Sigmoid colon (tissue), 7 donors: ENCODE results near the gene ZNF440. TPM values are rescaled to one million over a fixed set of nuclear protein-coding genes. Genes with fewer than 3 reads are reported as not detected.
A peak's percentile ranks its signal among the peaks of the same experiment; 100 is the strongest.

Experiments
- DNase-seq: peaks from one replicate; pipeline ENCODE4 v3.0.0-alpha.2; 2019
- H3K27ac ChIP-seq, 4 donors: fragments of 200-600 bp; sonication (generic); one replicate each; pipeline ENCODE4 v1.5.1; 2016 to 2019; ENCODE audit warnings: mild to moderate bottlenecking in 1 of 4
- H3K27me3 ChIP-seq, 3 donors: fragments of 200-600 bp; sonication (generic); one replicate each; pipeline ENCODE4 v1.5.1; 2019; ENCODE audit warnings: mild to moderate bottlenecking in 1 of 3
- H3K36me3 ChIP-seq, 4 donors: fragments of 200-600 bp; sonication (generic); one replicate each; pipeline ENCODE4 v1.5.1; 2016 to 2019
- H3K4me1 ChIP-seq, 4 donors: fragments of 200-600 bp; sonication (generic); one replicate each; pipeline ENCODE4 v1.5.1; 2017 to 2019
- H3K4me3 ChIP-seq, 4 donors: fragments of 200-600 bp; sonication (generic); one replicate each; pipeline ENCODE4 v1.5.1; 2017 to 2019; ENCODE audit warnings: mild to moderate bottlenecking in 2 of 4, moderate library complexity in 1 of 4
- H3K9me3 ChIP-seq, 4 donors: fragments of 200-600 bp in 3 of 4; sonication (generic) in 3 of 4; one replicate each; pipeline versions ENCODE4 v1.5.1 to v1.6.1; 2013 to 2019
- EP300 ChIP-seq, 4 donors: sonication (generic); formaldehyde crosslinking; IDR thresholded peaks; one replicate each; pipeline ENCODE4 v1.6.1; 2017; ENCODE audit warnings: antibody characterized with exemption in 4 of 4
- POLR2A ChIP-seq, 2 donors: fragments of 450-650 bp; IDR thresholded peaks; one replicate each; pipeline ENCODE4 v1.6.1; 2016; ENCODE audit warnings: antibody characterized with exemption in 2 of 2, mild to moderate bottlenecking in 2 of 2, moderate library complexity in 2 of 2
- POLR2AphosphoS5 ChIP-seq, 4 donors: sonication (generic); formaldehyde crosslinking; IDR thresholded peaks; one replicate each; pipeline ENCODE4 v1.6.1; 2017; ENCODE audit warnings: antibody characterized with exemption in 4 of 4
- WGBS, 2 donors: extraction: QIAGEN DNeasy Blood & Tissue Kit; methylation state at CpG; one replicate each; pipeline ENCODE4 v1.1.7; 2013; 5-methylcytosine and 5-hydroxymethylcytosine counted together
- intact Hi-C: fragments of 100-400 bp; cut with DNase I; formaldehyde crosslinking; loops from one replicate; pipeline ENCODE4 v1.15.1; 2023
- polyA plus RNA-seq, 3 donors: library from polyadenylated mRNA; stranded (reverse); fragments of 200-250 nt; gene quantifications; one replicate each; pipeline ENCODE4 v1.2.3, GENCODE V29; 2013
- total RNA-seq, 4 donors: library from RNA; depleted of rRNA; stranded (reverse); fragments of >200 nt; gene quantifications; one replicate each; pipeline ENCODE4 v1.1.0, GENCODE V29; 2016
- TF ChIP-seq, protein P1 (sequence below), 4 experiments: fragments of 450-650 bp in 3 of 4; fragments of 200-600 bp in 1 of 4; IDR thresholded peaks; one replicate each; pipeline ENCODE4 v1.5.1; 2016 to 2019; ENCODE audit warnings: antibody characterized with exemption in 4 of 4, mild to moderate bottlenecking in 3 of 4, moderate library complexity in 2 of 4
- donor health status: healthy with polysubstance abuse.
- donor health status: Bipolar disorder and iron deficiency.
- donor health status: healthy.

Gene ZNF440
- total and polyA plus RNA-seq, 7 donors, result 5.6 to 15.0 (median 9.0) TPM

DNA sequence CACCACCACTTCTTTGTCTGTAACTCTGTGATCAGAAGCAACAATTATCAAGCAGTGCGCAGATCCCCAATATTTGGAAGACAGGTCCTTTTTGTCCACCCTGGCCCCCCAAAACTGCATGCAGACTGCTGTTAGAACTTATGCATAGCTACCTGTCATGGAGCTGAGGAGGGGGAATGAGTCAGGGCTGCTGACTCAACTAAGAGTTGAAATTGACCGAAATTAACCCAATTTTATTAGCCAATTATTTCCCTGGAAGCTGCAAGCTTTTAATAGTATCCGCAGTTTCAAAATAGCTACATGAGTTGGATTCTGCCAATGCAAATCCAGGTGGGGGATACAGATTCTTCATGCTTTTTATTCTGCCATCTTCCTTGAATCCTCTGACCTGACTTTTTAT, 29.7 kb upstream of the ZNF440 start:
- no peak overlapping the region for H3K27ac ChIP-seq
- H3K9me3 ChIP-seq, result peaks cover 16 to 50% (median 19%) of the 10 kb centered on the region in 4 donors
- TF ChIP-seq EP300 (IDR thresholded peaks at IDR 0.05), result no peak
- no peak for TF ChIP-seq POLR2A (IDR thresholded peaks at IDR 0.05)
- TF ChIP-seq, protein P1, sequence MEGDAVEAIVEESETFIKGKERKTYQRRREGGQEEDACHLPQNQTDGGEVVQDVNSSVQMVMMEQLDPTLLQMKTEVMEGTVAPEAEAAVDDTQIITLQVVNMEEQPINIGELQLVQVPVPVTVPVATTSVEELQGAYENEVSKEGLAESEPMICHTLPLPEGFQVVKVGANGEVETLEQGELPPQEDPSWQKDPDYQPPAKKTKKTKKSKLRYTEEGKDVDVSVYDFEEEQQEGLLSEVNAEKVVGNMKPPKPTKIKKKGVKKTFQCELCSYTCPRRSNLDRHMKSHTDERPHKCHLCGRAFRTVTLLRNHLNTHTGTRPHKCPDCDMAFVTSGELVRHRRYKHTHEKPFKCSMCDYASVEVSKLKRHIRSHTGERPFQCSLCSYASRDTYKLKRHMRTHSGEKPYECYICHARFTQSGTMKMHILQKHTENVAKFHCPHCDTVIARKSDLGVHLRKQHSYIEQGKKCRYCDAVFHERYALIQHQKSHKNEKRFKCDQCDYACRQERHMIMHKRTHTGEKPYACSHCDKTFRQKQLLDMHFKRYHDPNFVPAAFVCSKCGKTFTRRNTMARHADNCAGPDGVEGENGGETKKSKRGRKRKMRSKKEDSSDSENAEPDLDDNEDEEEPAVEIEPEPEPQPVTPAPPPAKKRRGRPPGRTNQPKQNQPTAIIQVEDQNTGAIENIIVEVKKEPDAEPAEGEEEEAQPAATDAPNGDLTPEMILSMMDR (IDR thresholded peaks at IDR 0.05), result no peak
- no peak for TF ChIP-seq POLR2AphosphoS5 (IDR thresholded peaks at IDR 0.05)
- whole genome bisulfite sequencing, 2 donors, result 96 to 98% methylated on average over 3 of the region's 3 CpGs
- intact Hi-C loops, result no loop called here
- DNase-seq, result no peak
- no peaks in the 10 kb centered on the region for H3K4me1 ChIP-seq
- peaks cover 24 to 33% (median 26%) of the 10 kb centered on the region in 4 donors for H3K36me3 ChIP-seq
- H3K4me3 ChIP-seq, result no peak overlapping the region
- no peaks in the 10 kb centered on the region for H3K27me3 ChIP-seq

DNA sequence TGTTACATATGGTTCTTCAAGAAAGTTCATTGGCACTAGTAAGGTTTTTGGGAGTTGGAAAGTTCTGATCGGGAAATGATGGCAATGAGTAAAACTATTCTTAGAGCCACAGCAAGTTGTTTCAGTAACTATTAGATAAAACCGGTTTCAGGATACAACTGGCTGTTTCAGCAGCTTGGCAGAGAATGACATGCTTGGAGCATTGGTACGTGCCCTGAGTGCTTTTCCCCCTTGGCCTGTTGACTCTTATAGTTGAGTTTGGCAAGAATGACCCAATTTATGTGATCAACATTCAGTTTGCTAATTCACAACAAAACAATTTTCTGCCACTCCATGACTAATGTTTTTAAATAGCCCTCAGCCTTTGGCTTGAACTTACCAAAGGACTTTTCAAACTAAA, 26.5 kb upstream of the ZNF440 start:
- peaks cover 0 to 1% (median under 1%) of the 10 kb centered on the region in 4 donors for H3K36me3 ChIP-seq
- H3K27me3 ChIP-seq, result no peaks in the 10 kb centered on the region
- H3K4me3 ChIP-seq, result no peak overlapping the region
- DNase-seq, result no peak
- H3K27ac ChIP-seq, result no peak overlapping the region
- no peaks in the 10 kb centered on the region for H3K4me1 ChIP-seq
- TF ChIP-seq POLR2AphosphoS5 (IDR thresholded peaks at IDR 0.05), result no peak
- TF ChIP-seq EP300 (IDR thresholded peaks at IDR 0.05), result no peak
- no peak for TF ChIP-seq POLR2A (IDR thresholded peaks at IDR 0.05)
- TF ChIP-seq, protein P1 (IDR thresholded peaks at IDR 0.05), result no peak
- intact Hi-C loops, result no loop called here
- 81 to 84% methylated on average over 3 of the region's 3 CpGs for WGBS, 2 donors
- H3K9me3 ChIP-seq, result peaks cover 0 to 29% (median 2%) of the 10 kb centered on the region in 4 donors

DNA sequence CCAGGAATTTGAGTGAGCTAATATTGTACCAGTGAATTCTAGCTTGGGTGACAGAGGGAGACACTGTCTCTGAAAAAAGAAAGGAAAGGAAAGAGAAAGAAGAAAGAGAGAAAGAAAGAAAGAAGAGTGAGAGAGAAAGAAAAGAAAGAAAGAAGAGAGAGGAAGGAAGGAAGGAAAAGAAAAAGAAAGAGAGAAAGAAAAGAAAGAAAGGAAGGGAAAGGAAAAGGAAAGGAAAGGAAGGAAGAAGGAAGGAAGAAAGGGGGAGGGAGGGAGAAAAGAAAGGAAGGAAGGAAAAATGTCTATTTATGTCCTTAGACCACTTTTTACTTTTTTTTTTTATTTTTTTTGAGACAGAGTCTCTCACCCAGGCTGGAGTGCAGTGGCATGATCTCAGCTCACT, 21.1 kb upstream of the ZNF440 start:
- intact Hi-C loops, result no loop called here
- no peak for TF ChIP-seq POLR2AphosphoS5 (IDR thresholded peaks at IDR 0.05)
- TF ChIP-seq EP300 (IDR thresholded peaks at IDR 0.05), result no peak
- TF ChIP-seq, protein P1 (IDR thresholded peaks at IDR 0.05), result no peak
- TF ChIP-seq POLR2A (IDR thresholded peaks at IDR 0.05), result no peak
- H3K27me3 ChIP-seq, result no peaks in the 10 kb centered on the region
- H3K36me3 ChIP-seq, result no peaks in the 10 kb centered on the region
- peaks cover 0 to 9% (median 7%) of the 10 kb centered on the region in 4 donors for H3K4me1 ChIP-seq
- no peak overlapping the region for H3K27ac ChIP-seq
- no peak overlapping the region for H3K4me3 ChIP-seq
- H3K9me3 ChIP-seq, result peaks cover 0 to 3% (median 1%) of the 10 kb centered on the region in 4 donors
- no peak for DNase-seq

DNA sequence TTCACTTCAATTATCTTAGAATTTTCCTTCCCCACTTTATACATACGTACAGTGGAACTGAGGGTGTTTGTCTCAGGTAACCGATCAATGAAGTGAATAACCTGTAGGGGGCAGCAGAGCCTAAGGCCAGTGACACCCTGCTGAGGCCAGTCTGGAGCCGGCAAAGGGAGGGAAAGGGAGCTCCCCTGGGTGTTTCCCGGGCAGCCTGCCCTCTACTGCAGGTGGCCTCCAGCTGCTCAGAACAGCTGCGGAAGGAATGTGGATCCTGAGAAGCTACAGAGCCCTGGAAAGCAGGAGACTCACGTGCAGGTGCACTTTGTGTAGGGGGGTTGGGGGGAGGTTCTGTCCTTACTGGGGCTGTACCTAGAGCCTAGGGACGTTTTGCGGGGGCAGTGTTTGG, 16.6 kb upstream of the ZNF440 start:
- H3K4me3 ChIP-seq, result no peak overlapping the region
- intact Hi-C loops, result loop anchor here (1.0 to 5.0 kb wide), 5 partner anchors 85 to 344 kb away; partner anchors contain the start of genes ZNF700 and ZNF844
- no peaks in the 10 kb centered on the region for H3K36me3 ChIP-seq
- TF ChIP-seq POLR2AphosphoS5 (IDR thresholded peaks at IDR 0.05), result peak; percentile 35 to 74 (median 69)
- TF ChIP-seq, protein P1 (IDR thresholded peaks at IDR 0.05), result peak; percentile 84 to 87 (median 86)
- TF ChIP-seq EP300 (IDR thresholded peaks at IDR 0.05), result no peak
- H3K9me3 ChIP-seq, result no peaks in the 10 kb centered on the region
- DNase-seq, result peak; percentile 94
- 2 to 6% methylated on average over 8 of the region's 8 CpGs for WGBS, 2 donors
- H3K27ac ChIP-seq, result peak overlapping the region; percentile 82 to 88 (median 86)
- H3K27me3 ChIP-seq, result no peaks in the 10 kb centered on the region
- H3K4me1 ChIP-seq, result peaks cover 0 to 20% (median 13%) of the 10 kb centered on the region in 4 donors
